Measurements from ENCODE around the gene RNF138.
"Not testable (repeated sequence)": the region's sequence is repeated elsewhere in the genome, so short reads cannot be mapped to it uniquely, and the experiment has no call there.

RNF138 gene, protein sequence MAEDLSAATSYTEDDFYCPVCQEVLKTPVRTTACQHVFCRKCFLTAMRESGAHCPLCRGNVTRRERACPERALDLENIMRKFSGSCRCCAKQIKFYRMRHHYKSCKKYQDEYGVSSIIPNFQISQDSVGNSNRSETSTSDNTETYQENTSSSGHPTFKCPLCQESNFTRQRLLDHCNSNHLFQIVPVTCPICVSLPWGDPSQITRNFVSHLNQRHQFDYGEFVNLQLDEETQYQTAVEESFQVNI

GRCh38 chr18:32091724-32092421 is at the start of gene RNF138:
TSS of gene RNF138 (plus strand) at chr18:32091874. CDS start at chr18:32092777, 903 bp downstream.
- peak; percentile 71 for DNase-seq

- DNase-seq, result no peak
Observed at GRCh38 chr18:32042337-32042736, 49.3 kb upstream of the RNF138 start.

DNA sequence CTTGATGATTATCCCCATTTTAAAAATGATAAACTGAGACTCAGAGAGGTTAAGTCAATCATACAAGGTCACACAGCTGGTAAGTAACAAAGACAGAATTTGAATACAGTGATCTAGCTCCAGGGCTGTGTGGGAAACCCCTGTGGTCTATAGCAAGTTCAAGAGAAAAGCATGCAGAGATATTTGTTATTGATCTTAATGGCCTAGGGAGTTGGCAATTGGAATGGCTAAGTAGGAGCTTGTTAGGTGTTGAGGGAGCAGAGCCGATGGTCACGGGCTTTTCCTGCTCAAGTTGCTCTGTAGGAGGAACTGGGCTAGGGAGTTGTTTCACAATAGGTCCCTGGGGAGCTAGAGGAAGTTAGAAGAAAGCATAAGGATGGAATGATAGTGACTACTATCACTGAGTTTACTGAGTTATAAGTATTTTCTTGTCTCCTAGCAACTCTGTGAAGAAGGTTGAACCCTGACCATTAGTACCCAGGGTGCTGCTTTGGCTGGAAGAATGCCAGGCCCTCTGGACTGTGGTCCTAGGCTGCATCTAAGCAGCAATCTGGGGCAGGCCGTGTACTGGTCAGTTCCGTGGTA is 43.1 kb upstream of the RNF138 start:
- no peak for DNase-seq

- DNase-seq, result no peak
Observed at GRCh38 chr18:32049393-32050171, 42.1 kb upstream of the RNF138 start.

- DNase-seq, result no peak
Observed at GRCh38 chr18:32056613-32057358, 34.9 kb upstream of the RNF138 start.

DNA sequence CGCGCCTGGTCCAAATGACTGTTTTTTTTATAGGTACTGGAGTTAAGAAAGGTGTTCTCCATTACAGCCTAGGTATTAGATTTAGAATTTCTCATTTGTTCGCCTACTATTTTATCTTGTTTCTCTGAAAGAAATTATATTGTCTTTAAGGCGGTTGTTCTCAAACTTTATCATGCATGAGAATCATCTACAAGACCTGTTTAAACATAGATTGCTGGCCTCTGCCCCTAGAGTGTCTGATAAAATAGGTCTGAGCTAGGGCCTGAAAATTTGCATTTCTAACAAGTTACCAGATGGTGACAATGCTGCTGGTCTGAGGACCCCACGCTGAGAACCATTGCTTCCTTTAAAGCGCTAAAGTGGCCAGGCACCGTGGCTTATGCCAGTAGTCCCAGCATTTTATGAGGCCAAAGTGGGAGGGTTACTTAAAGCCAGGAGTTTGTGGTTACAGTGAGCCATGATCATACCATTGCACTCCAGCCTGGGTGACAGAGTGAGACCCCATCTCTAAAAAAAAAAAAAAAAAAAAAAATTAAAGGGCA is 34.0 kb upstream of the RNF138 start:
- DNase-seq, result no peak

DNA sequence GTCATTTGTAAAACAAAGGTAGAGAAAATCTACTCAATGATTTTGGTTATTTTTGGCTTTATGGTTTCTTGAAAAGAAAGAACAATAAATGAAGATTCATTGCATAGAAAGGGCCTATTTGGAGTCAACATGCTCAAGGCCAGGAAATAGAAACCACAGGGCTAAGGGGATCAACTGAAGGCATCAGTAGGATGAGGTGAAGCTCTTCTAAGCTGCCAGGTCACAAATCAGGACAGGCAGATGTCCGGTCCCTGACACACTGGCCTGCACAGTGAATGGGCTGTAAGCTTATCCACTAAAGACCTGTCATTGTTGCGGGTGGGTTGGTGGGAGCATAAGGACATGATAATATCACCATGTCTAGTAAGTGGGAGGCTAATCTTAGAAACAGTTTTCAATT is 31.6 kb upstream of the RNF138 start:
- DNase-seq, result no peak

DNA sequence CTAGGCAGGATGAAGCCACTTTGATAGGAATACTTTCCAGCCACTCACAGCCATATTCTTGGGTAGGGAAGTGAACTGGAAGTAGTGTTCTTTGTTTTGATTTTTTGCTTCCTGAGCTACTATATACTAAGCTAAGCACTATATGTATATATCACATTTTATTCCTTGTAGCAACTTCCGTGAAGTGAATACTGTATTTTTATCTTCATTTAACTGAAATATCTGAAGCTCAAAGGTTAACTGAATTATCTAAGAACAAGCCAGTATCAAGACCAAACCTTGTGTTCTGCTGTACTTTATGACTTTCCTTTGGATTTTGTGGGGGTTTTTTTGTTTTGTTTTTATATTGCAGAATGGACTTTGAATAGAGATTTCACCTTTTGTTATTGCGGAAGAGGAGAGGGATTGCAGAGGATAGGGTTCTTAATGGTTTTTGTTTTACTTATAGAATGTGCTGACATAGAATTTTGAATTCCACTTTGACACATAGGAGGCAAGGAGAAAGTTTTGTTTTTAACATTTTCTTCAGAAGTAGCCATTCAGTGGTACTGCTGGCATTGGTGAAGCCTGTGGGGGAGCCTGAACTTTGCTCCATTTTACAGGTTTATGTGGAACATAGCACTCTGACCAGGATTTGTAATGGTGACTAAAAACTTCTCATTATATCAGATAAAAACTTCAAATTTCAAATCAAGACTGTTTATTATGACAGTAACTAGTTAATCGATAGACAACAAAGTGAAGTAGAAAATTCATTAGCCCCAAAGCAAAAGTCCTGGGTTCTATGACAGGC is 24.1 kb upstream of the RNF138 start:
- no peak for DNase-seq

DNA sequence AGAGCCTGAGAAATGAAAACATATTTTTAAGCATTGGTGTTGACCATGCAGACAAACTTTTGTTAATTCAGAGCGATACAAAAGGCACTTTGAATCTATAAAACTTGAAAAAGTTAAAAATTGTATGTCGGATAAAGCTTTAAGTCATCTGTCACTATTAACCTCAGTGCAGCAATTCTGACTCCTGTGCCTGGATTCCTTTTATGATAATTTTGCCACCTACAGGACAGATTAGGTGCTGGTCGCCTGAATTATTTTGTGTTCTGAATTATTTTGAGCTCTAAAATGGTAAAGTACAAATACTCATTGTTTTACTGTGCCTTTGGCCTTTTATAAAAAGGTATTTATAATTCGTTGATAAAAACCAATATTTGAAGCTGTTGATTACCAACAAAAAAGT is 19.4 kb upstream of the RNF138 start:
- DNase-seq, result no peak

GRCh38 chr18:32074206-32074605 is 17.5 kb upstream of the RNF138 start:
- DNase-seq, result no peak

DNA sequence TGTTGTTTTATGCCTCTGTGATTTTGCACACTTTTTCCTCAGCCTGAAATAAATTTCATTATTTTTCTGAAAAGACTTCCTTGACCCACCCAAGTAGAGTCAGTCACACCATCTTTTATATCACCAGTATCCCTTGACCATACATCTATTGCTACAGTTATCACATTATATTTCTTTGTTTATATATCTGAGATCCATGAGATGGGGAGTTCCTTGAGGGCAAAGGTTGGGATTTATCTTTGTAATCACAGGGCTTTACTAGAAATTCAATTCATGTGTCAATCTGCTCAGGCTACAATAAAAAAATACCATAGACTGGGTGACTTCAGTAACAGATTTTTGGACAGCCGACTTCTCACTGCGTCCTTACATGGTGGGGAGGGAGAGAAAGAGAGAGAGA is 12.8 kb upstream of the RNF138 start:
- DNase-seq, result no peak

GRCh38 chr18:32081881-32082280 is 9.8 kb upstream of the RNF138 start:
- no peak for DNase-seq

GRCh38 chr18:32083781-32084180 is 7.9 kb upstream of the RNF138 start:
- DNase-seq, result no peak

DNA sequence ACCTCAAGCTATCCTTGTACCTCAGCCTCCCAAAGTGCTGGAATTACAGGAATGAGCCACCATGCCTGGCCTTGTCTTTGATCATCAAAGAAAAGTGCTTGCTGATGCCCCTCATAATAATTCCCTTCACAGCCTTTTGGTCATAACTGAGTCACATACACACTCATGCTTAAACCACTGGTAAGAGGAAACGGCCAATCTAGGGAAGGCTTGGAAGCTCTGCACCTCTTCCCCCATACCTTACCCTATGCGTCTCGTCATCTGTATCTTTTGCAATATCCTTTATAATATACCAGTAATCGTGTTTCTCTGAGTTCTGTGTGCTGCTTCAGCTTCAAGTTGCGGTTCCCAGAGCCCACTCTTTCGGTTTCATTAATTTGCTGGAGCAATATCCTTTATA is 4.8 kb upstream of the RNF138 start:
- no peak for DNase-seq

GRCh38 chr18:32090831-32091230 is 843 bp upstream of the RNF138 start:
- DNase-seq, result not testable (repeated sequence)

DNA sequence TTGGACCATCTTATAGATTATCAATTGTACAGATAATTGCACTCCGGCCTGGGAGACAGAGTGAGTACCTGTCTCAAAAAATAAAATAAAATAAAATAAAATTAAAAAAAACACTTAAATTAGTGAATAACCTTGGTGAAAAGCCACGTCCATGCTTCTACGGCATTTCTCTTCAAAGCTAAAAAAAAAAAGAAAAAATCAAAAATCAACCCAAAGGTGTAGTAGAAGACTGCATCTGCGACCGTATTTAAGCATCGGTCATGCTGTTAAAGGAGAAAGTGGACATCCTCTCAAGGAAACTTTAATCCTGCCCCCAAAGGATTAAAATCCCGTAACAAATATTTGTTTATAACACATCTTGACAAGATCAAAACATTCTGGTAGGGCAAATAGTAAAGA is 350 bp upstream of the RNF138 start:
- no peak for DNase-seq

- peak; percentile 80 for DNase-seq
Observed at GRCh38 chr18:32092422-32093101, 888 bp downstream of the RNF138 start.

GRCh38 chr18:32093102-32093511 is 1.4 kb downstream of the RNF138 start:
- DNase-seq, result no peak

DNA sequence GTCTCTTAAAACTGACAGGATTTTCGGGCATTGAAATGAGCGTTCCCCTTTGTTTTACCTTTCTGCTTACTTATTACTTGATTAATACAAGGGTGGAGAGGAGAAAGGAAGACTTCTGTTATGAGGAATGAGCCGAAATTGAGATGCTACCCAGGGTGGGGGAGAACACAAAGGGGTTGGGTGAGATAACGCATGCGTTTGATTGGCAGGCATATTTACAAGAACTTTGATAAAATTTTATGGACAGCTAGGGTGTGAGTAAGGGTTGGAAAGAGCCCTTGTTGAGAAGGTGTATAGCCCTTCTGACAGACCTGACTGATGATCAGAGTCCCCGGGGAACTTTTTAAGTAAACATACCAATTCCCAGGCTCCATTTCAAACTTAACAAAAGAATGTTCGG is 1.8 kb downstream of the RNF138 start:
- no peak for DNase-seq

GRCh38 chr18:32095192-32095899 is 3.7 kb downstream of the RNF138 start:
- DNase-seq, result no peak

- DNase-seq, result no peak
Observed at GRCh38 chr18:32095900-32096229, 4.2 kb downstream of the RNF138 start.

Data from SHP77 treated with DMSO at 0.1 percent for 48 hours (cell line).